Adrenal gland (tissue), 5 donors: ENCODE results near the gene GRIA4.

Experiments used
- POLR2A ChIP-seq, 2 donors: fragments of 450-650 bp; IDR thresholded peaks; one replicate each; pipeline ENCODE4 v1.6.1; 2017; ENCODE audit warnings: antibody characterized with exemption in 2 of 2, mild to moderate bottlenecking in 2 of 2, moderate library complexity in 1 of 2
- TF ChIP-seq, protein P1 (sequence below), 6 experiments: fragments of 450-650 bp in 4 of 6; fragments of 200-600 bp in 2 of 6; sonication (generic) in 1 of 6; IDR thresholded peaks; 1 replicate in 5 of 6; 2 replicates in 1 of 6; pipeline versions ENCODE4 v1.5.1 to v1.8.0; 2016 to 2021; ENCODE audit warnings: antibody characterized with exemption in 6 of 6, mild to moderate bottlenecking in 2 of 6, moderate library complexity in 1 of 6
- donor health status: DM: no; HTN: no; CAD: no.

DNA sequence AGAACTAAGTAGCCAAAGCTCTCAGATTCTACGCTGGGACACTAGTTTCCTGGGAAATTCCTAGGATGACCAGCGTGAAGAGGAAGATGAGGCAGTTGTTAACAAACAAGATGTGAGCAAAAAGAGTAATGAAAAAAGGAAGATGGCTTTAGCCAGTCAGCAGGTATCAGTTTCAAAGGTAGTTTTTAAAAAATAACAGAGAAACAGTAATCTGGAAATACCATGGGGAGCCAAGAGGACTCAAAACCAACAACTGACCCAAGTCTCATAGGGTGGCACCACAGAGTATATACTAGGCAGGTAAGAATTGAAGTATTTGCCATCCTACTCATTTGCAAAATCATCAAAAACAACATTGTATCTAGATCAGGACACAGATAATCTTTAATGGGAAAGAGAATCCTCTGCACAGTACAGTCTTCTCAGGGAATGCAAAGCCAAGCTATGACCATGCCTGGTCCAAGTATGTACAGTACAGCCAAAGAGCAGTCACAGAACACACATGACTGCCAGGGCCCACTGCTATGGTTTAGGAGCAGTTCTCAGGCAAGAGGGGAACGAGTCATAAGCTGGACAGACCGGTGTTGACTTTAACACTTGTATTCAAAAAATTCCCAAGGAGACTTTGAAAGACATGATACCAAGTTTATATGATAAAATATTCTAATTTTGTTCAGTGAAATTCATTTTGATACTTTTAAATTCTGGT is 391.6 kb downstream of the GRIA4 start:
- TF ChIP-seq, protein P1, sequence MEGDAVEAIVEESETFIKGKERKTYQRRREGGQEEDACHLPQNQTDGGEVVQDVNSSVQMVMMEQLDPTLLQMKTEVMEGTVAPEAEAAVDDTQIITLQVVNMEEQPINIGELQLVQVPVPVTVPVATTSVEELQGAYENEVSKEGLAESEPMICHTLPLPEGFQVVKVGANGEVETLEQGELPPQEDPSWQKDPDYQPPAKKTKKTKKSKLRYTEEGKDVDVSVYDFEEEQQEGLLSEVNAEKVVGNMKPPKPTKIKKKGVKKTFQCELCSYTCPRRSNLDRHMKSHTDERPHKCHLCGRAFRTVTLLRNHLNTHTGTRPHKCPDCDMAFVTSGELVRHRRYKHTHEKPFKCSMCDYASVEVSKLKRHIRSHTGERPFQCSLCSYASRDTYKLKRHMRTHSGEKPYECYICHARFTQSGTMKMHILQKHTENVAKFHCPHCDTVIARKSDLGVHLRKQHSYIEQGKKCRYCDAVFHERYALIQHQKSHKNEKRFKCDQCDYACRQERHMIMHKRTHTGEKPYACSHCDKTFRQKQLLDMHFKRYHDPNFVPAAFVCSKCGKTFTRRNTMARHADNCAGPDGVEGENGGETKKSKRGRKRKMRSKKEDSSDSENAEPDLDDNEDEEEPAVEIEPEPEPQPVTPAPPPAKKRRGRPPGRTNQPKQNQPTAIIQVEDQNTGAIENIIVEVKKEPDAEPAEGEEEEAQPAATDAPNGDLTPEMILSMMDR (IDR thresholded peaks at IDR 0.05), result no peak
- TF ChIP-seq POLR2A (IDR thresholded peaks at IDR 0.05), result no peak
